ENCODE measurements around the gene HTT. TPM values are rescaled to one million over a fixed set of nuclear protein-coding genes. Genes with fewer than 3 reads are reported as not detected.

HTT gene
- total and polyA plus RNA-seq, 8 donors = 34.5 to 75.9 (median 43.5) TPM

DNA sequence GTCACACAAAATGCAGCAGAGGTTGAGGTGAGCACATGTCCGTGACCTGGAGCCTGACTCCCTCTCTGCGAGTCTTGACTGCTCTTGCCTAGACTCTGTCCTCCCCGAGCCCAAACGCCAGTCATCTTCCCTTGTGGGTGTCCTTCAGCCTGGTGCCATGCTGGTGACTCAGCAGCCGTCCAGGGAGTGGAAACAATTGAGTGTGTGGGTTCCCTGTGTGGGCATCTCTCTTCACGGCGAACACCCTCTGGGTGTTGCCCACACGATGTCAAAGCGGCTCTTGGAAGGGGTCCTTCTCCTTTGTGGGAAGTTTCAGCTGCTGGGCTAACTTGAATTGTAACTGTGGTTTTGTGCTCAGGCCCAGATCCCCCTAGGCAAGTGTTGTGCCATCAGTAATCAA lies 157.0 kb downstream of the HTT start:
- no peak overlapping the region for H3K4me3 ChIP-seq
- H3K36me3 ChIP-seq = peaks cover 0 to 94% of the 10 kb centered on the region in 2 donors
- H3K4me1 ChIP-seq = peaks cover 0 to 7% of the 10 kb centered on the region in 2 donors
- no peak overlapping the region for H3K27ac ChIP-seq
- intact Hi-C loops (cut with DNase I) = no loop called here
- no peaks in the 10 kb centered on the region for H3K27me3 ChIP-seq
- TF ChIP-seq, protein P1, sequence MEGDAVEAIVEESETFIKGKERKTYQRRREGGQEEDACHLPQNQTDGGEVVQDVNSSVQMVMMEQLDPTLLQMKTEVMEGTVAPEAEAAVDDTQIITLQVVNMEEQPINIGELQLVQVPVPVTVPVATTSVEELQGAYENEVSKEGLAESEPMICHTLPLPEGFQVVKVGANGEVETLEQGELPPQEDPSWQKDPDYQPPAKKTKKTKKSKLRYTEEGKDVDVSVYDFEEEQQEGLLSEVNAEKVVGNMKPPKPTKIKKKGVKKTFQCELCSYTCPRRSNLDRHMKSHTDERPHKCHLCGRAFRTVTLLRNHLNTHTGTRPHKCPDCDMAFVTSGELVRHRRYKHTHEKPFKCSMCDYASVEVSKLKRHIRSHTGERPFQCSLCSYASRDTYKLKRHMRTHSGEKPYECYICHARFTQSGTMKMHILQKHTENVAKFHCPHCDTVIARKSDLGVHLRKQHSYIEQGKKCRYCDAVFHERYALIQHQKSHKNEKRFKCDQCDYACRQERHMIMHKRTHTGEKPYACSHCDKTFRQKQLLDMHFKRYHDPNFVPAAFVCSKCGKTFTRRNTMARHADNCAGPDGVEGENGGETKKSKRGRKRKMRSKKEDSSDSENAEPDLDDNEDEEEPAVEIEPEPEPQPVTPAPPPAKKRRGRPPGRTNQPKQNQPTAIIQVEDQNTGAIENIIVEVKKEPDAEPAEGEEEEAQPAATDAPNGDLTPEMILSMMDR (IDR thresholded peaks at IDR 0.05) = no peak
- no peaks in the 10 kb centered on the region for H3K9me3 ChIP-seq
- no peak for ATAC-seq
- no peak for DNase-seq

DNA sequence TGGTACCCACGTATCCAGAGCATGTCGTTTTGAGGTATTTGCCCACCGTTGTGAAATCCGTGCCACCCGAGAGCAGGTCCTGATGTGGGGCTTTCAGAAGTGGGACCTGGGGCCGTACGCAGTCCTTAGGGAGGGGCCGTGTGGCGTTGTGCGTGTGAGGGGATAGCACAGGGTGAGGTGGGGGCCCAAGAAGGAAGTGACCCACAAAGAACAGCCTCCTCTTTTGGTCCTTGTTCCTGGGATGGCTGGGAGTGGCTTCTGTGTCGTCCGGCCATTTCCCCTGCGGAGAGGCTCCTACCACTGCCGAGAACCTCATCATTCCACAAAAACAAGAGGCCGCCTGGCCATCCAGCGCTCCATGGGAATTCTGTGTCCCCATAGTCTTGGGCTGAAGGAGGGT lies 157.5 kb downstream of the HTT start:
- H3K36me3 ChIP-seq = peaks cover 0 to 95% of the 10 kb centered on the region in 2 donors
- H3K27ac ChIP-seq = no peak overlapping the region
- H3K9me3 ChIP-seq = no peaks in the 10 kb centered on the region
- H3K4me3 ChIP-seq = no peak overlapping the region
- H3K27me3 ChIP-seq = no peaks in the 10 kb centered on the region
- DNase-seq = peak in 1 of 4 donors; percentile 61
- H3K4me1 ChIP-seq = peaks cover 0 to 1% of the 10 kb centered on the region in 2 donors
- intact Hi-C loops (cut with DNase I) = no loop called here
- TF ChIP-seq, protein P1 (IDR thresholded peaks at IDR 0.05) = no peak
- no peak for ATAC-seq

DNA sequence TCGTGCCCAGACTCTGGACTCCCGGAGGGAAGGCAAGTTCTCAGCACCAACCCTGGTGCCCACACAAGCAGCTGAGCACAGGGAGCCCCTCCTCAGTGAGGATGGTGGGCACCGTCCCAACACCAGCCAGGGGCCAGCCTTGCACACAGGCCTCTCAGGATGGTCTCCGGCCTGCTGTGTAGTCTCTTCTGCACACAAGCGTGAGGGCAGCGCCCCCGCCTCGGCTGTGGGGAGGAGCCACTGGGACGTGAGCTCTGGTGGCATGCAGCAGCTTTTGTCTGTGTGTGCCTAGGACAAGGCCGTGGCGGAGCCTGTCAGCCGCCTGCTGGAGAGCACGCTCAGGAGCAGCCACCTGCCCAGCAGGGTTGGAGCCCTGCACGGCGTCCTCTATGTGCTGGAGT lies 158.4 kb downstream of the HTT start:
- Histone ChIP-seq H3K36me3 (peaks cover 0 to 100% of the 10 kb centered on the region in 2 donors), H3K27me3 (no peaks in the 10 kb centered on the region), H3K27ac (no peak overlapping the region), H3K4me3 (no peak overlapping the region), H3K9me3 (no peaks in the 10 kb centered on the region), H3K4me1 (no peaks in the 10 kb centered on the region)
- TF ChIP-seq, protein P1 (IDR thresholded peaks at IDR 0.05) = no peak
- ATAC-seq (no peak), DNase-seq (peak in 1 of 4 donors; percentile 64)
- intact Hi-C loops (cut with DNase I) = no loop called here

DNA sequence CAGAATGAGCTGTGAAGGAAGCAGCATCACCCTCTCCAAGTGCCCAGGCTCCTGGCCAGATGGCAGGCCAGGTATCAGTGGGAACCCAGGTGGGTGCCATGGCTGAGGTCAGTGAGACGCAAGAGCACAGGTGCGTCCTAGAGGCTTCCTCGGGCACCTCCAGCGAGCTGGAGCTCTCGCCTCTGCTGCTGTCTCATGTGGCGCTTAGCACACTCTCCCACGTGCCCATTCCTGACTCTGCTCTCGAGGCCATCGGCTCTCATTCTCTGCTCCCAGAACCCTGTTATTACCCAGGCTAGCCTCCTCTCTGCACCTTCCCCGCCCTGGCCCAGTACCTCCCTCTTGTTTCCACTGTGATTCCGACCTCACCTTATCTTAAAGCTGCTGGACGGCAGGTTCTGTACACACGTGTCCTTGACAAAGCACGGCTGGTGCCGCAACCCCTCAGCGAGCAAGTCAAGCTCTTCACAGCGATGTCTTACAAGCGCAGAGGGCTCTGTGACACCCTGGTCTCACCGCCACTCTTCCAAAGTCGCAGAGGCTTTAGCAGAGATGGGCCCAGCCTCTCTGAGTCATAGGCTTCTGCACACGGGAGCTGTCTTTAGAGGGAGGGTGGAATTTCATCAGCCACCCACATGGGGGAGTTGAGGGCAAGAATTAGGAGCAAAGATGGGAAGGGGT lies 159.1 kb downstream of the HTT start:
- H3K36me3 ChIP-seq = peaks cover 0 to 100% of the 10 kb centered on the region in 2 donors
- no peak overlapping the region for H3K27ac ChIP-seq
- H3K4me1 ChIP-seq = no peaks in the 10 kb centered on the region
- DNase-seq = peak in 1 of 4 donors; percentile 51
- H3K9me3 ChIP-seq = no peaks in the 10 kb centered on the region
- intact Hi-C loops (cut with DNase I) = no loop called here
- no peak for ATAC-seq
- no peaks in the 10 kb centered on the region for H3K27me3 ChIP-seq
- no peak overlapping the region for H3K4me3 ChIP-seq
- TF ChIP-seq, protein P1 (IDR thresholded peaks at IDR 0.05) = no peak

DNA sequence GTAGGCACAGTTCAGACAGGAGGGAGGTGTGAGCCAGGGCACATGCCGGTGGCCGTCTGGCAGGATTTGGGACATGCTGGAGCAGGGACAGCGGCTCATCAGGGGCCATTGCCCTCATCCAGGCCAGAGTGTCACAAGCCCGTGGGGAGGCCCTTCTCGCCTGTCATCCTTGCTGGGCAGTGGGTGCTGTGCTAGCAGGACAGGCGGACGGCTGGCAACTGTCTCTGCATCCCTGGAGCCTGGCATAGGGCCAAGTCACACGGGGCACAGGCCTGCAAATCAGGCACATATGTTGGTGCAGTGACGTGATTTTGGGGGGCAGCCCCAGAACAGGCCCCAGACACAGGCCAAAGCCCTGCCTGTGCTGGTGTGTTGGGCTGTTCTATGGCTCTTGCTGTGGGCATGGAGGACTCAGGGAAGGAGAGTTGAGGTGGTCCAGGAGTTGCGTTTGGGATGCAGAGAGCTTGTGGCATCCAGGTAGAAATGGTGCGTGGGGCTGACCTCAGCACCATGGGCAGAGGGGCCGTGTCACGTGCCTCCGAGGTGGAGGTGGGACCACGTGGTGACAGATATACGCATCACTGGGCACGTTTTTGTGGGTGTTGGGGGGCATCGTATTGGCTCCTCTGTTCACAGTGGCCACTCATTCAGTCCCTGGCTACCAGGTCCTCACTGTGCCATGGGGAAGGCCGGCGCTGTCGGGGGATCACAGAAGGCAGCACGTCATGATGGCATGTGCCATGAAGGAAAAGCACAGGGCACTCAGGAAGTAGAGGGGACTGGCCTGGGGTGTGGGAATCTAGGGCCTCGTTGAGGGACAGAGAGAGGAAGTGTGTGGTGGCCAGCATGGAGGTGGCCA lies 159.9 kb downstream of the HTT start:
- Histone ChIP-seq H3K4me3 (no peak overlapping the region), H3K27ac (no peak overlapping the region), H3K27me3 (no peaks in the 10 kb centered on the region), H3K36me3 (peaks cover 0 to 100% of the 10 kb centered on the region in 2 donors), H3K4me1 (no peaks in the 10 kb centered on the region), H3K9me3 (no peaks in the 10 kb centered on the region)
- TF ChIP-seq, protein P1 (IDR thresholded peaks at IDR 0.05) = no peak
- intact Hi-C loops (cut with DNase I) = no loop called here
- DNase-seq (peak in 1 of 4 donors; percentile 67), ATAC-seq (no peak)

All from left lung (tissue), 10 donors.